HepG2 (cell line): ENCODE data around the gene LAMA5. TPM values are rescaled to one million over a fixed set of nuclear protein-coding genes. Genes with fewer than 3 reads are reported as not detected.

Experiments used
- EP300 ChIP-seq, 3 experiments: sonication (generic) in 1 of 3; formaldehyde crosslinking in 1 of 3; IDR thresholded peaks; 2 replicates each; pipeline versions ENCODE4 v1.5.1 to v1.6.1; 2011 to 2020; ENCODE audit warnings: low read depth in 2 of 3, low read length in 2 of 3, borderline replicate concordance in 1 of 3, improper control_type of control experiment in 1 of 3, mild to moderate bottlenecking in 1 of 3, missing genetic modification reagents in 1 of 3, moderate library complexity in 1 of 3
- ERF ChIP-seq: IDR thresholded peaks from 2 replicates; pipeline ENCODE4 v1.6.1; 2018; ENCODE audit warnings: missing biosample characterization, missing genetic modification reagents
- ESRRA ChIP-seq: sonication (generic); formaldehyde crosslinking; IDR thresholded peaks from 2 replicates; pipeline ENCODE4 v1.5.1; 2020; ENCODE audit warnings: mild to moderate bottlenecking, low read depth, missing genetic modification reagents
- FOXC1 ChIP-seq: sonication (generic); formaldehyde crosslinking; IDR thresholded peaks from 2 replicates; pipeline ENCODE4 v1.8.0; 2022; ENCODE audit warnings: mild to moderate bottlenecking, missing genetic modification reagents, borderline replicate concordance
- GATA4 ChIP-seq: sonication (generic); IDR thresholded peaks from 2 replicates; pipeline ENCODE4 v1.6.1; 2016; ENCODE audit warnings: antibody characterized with exemption, low read depth, borderline replicate concordance
- GLI4 ChIP-seq: sonication (generic); formaldehyde crosslinking; IDR thresholded peaks from 2 replicates; pipeline ENCODE4 v1.5.1; 2020; ENCODE audit warnings: missing genetic modification reagents, mild to moderate bottlenecking, moderate library complexity, borderline replicate concordance
- KLF15 ChIP-seq: sonication (generic); formaldehyde crosslinking; IDR thresholded peaks from 2 replicates; pipeline ENCODE4 v1.8.1; 2023; ENCODE audit warnings: borderline replicate concordance, mild to moderate bottlenecking, inconsistent platforms, missing genetic modification reagents, mixed read lengths
- RAD21 ChIP-seq: fragments of 450-650 bp; formaldehyde crosslinking; IDR thresholded peaks from 2 replicates; pipeline ENCODE4 v1.5.0; 2020; ENCODE audit warnings: mild to moderate bottlenecking
- TBX3 ChIP-seq: fragments of 450-650 bp; IDR thresholded peaks from 2 replicates; pipeline ENCODE4 v1.6.1; 2017; ENCODE audit warnings: antibody characterized with exemption, mild to moderate bottlenecking, inconsistent platforms, borderline replicate concordance
- ZNF230 ChIP-seq: sonication (generic); formaldehyde crosslinking; IDR thresholded peaks from 2 replicates; pipeline ENCODE4 v1.4.0; 2020; ENCODE audit warnings: mild to moderate bottlenecking, missing genetic modification reagents
- ZNF33A ChIP-seq: sonication (generic); formaldehyde crosslinking; IDR thresholded peaks from 2 replicates; pipeline ENCODE4 v1.5.1; 2020; ENCODE audit warnings: missing genetic modification reagents, mild to moderate bottlenecking, moderate library complexity, borderline replicate concordance
- ZNF382 ChIP-seq: sonication (generic); formaldehyde crosslinking; IDR thresholded peaks from 2 replicates; pipeline ENCODE4 v1.5.0; 2020; ENCODE audit warnings: missing genetic modification reagents, mild to moderate bottlenecking, borderline replicate concordance
- ZNF674 ChIP-seq: sonication (generic); formaldehyde crosslinking; IDR thresholded peaks from 2 replicates; pipeline ENCODE4 v1.5.0; 2020; ENCODE audit warnings: low read depth, mild to moderate bottlenecking, missing genetic modification reagents
- ZNF703 ChIP-seq: sonication (generic); formaldehyde crosslinking; IDR thresholded peaks from 2 replicates; pipeline ENCODE4 v1.5.1; 2020; ENCODE audit warnings: missing genetic modification reagents, mild to moderate bottlenecking, moderate library complexity, borderline replicate concordance
- ZSCAN30 ChIP-seq: sonication (generic); formaldehyde crosslinking; IDR thresholded peaks from 2 replicates; pipeline ENCODE4 v1.5.0; 2020; ENCODE audit warnings: mild to moderate bottlenecking, missing genetic modification reagents
- ZSCAN31 ChIP-seq: sonication (generic); formaldehyde crosslinking; IDR thresholded peaks from 2 replicates; pipeline ENCODE4 v1.5.0; 2020; ENCODE audit warnings: low read depth, mild to moderate bottlenecking, missing genetic modification reagents
- polyA plus RNA-seq, 8 experiments: library from polyadenylated mRNA; depleted of rRNA in 3 of 8; stranded (reverse) in 7 of 8; unstranded in 1 of 8; fragments of >200 nt; fragmentation: Illumina TruSeq in 4 of 8; extraction: Trizol in 4 of 8; gene quantifications; 2 replicates each; pipeline versions ENCODE4 v1.2.1 to v1.2.3, GENCODE V29; 2011 to 2016; ENCODE audit warnings: low read depth in 4 of 8, missing spikeins in 1 of 8, mixed read lengths in 1 of 8; ENCODE audit not compliant: insufficient read depth in 1 of 8
- total RNA-seq, 5 experiments: library from RNA; depleted of rRNA; stranded (reverse); fragments of >200 nt; fragmentation: Illumina TruSeq; extraction: Trizol; gene quantifications; 2 replicates each; pipeline ENCODE4 v1.2.3, GENCODE V29; 2016; ENCODE audit warnings: low read depth in 1 of 5
- TF ChIP-seq, protein P1 (sequence below): sonication (generic); formaldehyde crosslinking; IDR thresholded peaks from 2 replicates; pipeline ENCODE4 v1.5.1; 2020; ENCODE audit warnings: mild to moderate bottlenecking, moderate library complexity, missing genetic modification reagents
- TF ChIP-seq, protein P2 (sequence below): sonication (generic); formaldehyde crosslinking; IDR thresholded peaks from 2 replicates; pipeline ENCODE4 v1.4.0; 2020; ENCODE audit warnings: missing genetic modification reagents
- TF ChIP-seq, protein P3 (sequence below): sonication (generic); formaldehyde crosslinking; IDR thresholded peaks from 2 replicates; pipeline ENCODE4 v1.5.0; 2020; ENCODE audit warnings: mild to moderate bottlenecking, missing genetic modification reagents
- TF ChIP-seq, protein P4 (sequence below): sonication (generic); formaldehyde crosslinking; conservative IDR thresholded peaks from 2 replicates; pipeline ENCODE4 v1.8.0; 2022; ENCODE audit warnings: missing genetic modification reagents
- TF ChIP-seq, protein P5 (sequence below): sonication (generic); formaldehyde crosslinking; IDR thresholded peaks from 2 replicates; pipeline ENCODE4; 2020; ENCODE audit warnings: missing genetic modification reagents, mild to moderate bottlenecking, borderline replicate concordance

Gene LAMA5
- total and polyA plus RNA-seq, 2 of the 13 experiments (the other 11 are each of a cell fraction or from before 2014, with no cell fraction given): 21.0 to 44.7 TPM

DNA sequence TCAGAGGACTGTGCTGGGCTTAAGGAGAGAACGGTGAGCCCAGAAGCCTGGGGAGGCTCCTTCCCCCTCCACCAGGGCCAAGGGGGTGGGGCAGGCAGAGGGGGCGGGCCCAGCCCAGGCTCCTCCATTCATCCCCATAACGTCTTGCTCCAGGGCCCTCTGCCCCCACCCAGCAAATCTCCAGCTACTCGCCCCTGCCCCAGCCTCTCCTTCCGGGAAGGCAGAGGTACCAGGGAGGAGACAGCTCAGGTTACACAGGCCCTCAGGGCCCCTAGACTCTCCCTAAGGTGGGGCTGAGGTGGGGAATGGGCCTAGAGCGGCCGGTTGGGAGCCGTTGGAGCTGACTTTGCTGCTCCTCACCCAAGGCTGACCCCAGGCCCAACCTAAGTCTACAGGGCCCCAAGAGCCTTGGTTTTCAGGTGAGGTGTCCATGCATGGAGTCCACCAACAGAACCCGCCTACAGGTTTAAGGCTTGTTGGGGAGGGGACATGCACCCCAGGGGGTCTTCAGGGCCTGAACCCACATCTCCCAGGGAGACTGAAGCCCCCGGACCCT lies 1.2 kb downstream of the LAMA5 start (continued):
- TF ChIP-seq GATA4 (no peak), EP300 (IDR thresholded peaks at IDR 0.05; ENCODE audit: low read depth in 2 of 2, low read length in 2 of 2) (no peak), EP300 (CRISPR knock-in tag; IDR thresholded peaks at IDR 0.05; ENCODE audit: borderline replicate concordance) (no peak), KLF15 (CRISPR knock-in tag) (0 out of 2 replicates have a peak, but pooled peaks have one; percentile 72), ESRRA (CRISPR knock-in tag) (no peak), ZSCAN31 (CRISPR knock-in tag) (0 out of 2 replicates have a peak, but pooled peaks have one; percentile 29), RAD21 (CRISPR knock-in tag) (peak; percentile 19; the same call in 1 of the 2 replicates), ERF (CRISPR knock-in tag) (no peak), ZNF382 (CRISPR knock-in tag) (no peak), ZNF33A (no peak), ZNF230 (CRISPR knock-in tag) (no peak), ZNF674 (peak; percentile 36; the same call in 1 of the 2 replicates), TBX3 (no peak), ZSCAN30 (CRISPR knock-in tag) (no peak), GLI4 (CRISPR knock-in tag) (no peak; the same call in 1 of the 2 replicates), FOXC1 (CRISPR knock-in tag) (no peak), ZNF703 (CRISPR knock-in tag) (no peak)
- TF ChIP-seq, protein P1, sequence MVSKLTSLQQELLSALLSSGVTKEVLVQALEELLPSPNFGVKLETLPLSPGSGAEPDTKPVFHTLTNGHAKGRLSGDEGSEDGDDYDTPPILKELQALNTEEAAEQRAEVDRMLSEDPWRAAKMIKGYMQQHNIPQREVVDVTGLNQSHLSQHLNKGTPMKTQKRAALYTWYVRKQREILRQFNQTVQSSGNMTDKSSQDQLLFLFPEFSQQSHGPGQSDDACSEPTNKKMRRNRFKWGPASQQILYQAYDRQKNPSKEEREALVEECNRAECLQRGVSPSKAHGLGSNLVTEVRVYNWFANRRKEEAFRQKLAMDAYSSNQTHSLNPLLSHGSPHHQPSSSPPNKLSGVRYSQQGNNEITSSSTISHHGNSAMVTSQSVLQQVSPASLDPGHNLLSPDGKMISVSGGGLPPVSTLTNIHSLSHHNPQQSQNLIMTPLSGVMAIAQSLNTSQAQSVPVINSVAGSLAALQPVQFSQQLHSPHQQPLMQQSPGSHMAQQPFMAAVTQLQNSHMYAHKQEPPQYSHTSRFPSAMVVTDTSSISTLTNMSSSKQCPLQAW (CRISPR knock-in tag): peak; percentile 10; the same call in 1 of the 2 replicates
- TF ChIP-seq, protein P2, sequence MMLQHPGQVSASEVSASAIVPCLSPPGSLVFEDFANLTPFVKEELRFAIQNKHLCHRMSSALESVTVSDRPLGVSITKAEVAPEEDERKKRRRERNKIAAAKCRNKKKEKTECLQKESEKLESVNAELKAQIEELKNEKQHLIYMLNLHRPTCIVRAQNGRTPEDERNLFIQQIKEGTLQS (CRISPR knock-in tag): no peak
- TF ChIP-seq, protein P3, sequence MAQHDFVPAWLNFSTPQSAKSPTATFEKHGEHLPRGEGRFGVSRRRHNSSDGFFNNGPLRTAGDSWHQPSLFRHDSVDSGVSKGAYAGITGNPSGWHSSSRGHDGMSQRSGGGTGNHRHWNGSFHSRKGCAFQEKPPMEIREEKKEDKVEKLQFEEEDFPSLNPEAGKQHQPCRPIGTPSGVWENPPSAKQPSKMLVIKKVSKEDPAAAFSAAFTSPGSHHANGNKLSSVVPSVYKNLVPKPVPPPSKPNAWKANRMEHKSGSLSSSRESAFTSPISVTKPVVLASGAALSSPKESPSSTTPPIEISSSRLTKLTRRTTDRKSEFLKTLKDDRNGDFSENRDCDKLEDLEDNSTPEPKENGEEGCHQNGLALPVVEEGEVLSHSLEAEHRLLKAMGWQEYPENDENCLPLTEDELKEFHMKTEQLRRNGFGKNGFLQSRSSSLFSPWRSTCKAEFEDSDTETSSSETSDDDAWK (CRISPR knock-in tag): no peak
- TF ChIP-seq, protein P4, sequence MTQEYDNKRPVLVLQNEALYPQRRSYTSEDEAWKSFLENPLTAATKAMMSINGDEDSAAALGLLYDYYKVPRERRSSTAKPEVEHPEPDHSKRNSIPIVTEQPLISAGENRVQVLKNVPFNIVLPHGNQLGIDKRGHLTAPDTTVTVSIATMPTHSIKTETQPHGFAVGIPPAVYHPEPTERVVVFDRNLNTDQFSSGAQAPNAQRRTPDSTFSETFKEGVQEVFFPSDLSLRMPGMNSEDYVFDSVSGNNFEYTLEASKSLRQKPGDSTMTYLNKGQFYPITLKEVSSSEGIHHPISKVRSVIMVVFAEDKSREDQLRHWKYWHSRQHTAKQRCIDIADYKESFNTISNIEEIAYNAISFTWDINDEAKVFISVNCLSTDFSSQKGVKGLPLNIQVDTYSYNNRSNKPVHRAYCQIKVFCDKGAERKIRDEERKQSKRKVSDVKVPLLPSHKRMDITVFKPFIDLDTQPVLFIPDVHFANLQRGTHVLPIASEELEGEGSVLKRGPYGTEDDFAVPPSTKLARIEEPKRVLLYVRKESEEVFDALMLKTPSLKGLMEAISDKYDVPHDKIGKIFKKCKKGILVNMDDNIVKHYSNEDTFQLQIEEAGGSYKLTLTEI (CRISPR knock-in tag): no peak
- TF ChIP-seq, protein P5, sequence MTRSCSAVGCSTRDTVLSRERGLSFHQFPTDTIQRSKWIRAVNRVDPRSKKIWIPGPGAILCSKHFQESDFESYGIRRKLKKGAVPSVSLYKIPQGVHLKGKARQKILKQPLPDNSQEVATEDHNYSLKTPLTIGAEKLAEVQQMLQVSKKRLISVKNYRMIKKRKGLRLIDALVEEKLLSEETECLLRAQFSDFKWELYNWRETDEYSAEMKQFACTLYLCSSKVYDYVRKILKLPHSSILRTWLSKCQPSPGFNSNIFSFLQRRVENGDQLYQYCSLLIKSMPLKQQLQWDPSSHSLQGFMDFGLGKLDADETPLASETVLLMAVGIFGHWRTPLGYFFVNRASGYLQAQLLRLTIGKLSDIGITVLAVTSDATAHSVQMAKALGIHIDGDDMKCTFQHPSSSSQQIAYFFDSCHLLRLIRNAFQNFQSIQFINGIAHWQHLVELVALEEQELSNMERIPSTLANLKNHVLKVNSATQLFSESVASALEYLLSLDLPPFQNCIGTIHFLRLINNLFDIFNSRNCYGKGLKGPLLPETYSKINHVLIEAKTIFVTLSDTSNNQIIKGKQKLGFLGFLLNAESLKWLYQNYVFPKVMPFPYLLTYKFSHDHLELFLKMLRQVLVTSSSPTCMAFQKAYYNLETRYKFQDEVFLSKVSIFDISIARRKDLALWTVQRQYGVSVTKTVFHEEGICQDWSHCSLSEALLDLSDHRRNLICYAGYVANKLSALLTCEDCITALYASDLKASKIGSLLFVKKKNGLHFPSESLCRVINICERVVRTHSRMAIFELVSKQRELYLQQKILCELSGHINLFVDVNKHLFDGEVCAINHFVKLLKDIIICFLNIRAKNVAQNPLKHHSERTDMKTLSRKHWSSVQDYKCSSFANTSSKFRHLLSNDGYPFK (CRISPR knock-in tag): 0 out of 2 replicates have a peak, but pooled peaks have one; percentile 33
